Ishikawa (cell line): Measurements from ENCODE around the gene GPR137B.

ENCODE experiments used
- CEBPB ChIP-seq: IDR thresholded peaks from 2 replicates; pipeline ENCODE4 v1.6.1; 2012
- CREB1 ChIP-seq: IDR thresholded peaks from 2 replicates; pipeline ENCODE4 v1.6.1; 2012; ENCODE audit warnings: low read depth
- EP300 ChIP-seq: IDR thresholded peaks from 2 replicates; pipeline ENCODE4 v1.6.1; 2012; ENCODE audit warnings: borderline replicate concordance
- FOXM1 ChIP-seq: IDR thresholded peaks from 2 replicates; pipeline ENCODE4 v1.6.1; 2012; ENCODE audit warnings: low read depth, borderline replicate concordance
- RAD21 ChIP-seq: IDR thresholded peaks from 2 replicates; pipeline ENCODE4 v1.6.1; 2012; ENCODE audit warnings: low read depth
- TAF1 ChIP-seq: IDR thresholded peaks from 2 replicates; pipeline ENCODE4 v1.6.1; 2012; ENCODE audit warnings: low read depth, mild to moderate bottlenecking
- TCF12 ChIP-seq: IDR thresholded peaks from 2 replicates; pipeline ENCODE4 v1.6.1; 2012; ENCODE audit warnings: low read depth
- TEAD4 ChIP-seq: IDR thresholded peaks from 2 replicates; pipeline ENCODE4 v1.6.1; 2012
- YY1 ChIP-seq: IDR thresholded peaks from 2 replicates; pipeline ENCODE4 v1.6.1; 2012; ENCODE audit warnings: low read depth
- TF ChIP-seq, protein P1 (sequence below): IDR thresholded peaks from 2 replicates; pipeline ENCODE4 v1.6.1; 2012
- TF ChIP-seq, protein P2 (sequence below): IDR thresholded peaks from 2 replicates; pipeline ENCODE4 v1.6.1; 2012; ENCODE audit warnings: low read depth, mild to moderate bottlenecking
- TF ChIP-seq, protein P3 (sequence below): IDR thresholded peaks from 2 replicates; pipeline ENCODE4 v1.6.1; 2012

DNA sequence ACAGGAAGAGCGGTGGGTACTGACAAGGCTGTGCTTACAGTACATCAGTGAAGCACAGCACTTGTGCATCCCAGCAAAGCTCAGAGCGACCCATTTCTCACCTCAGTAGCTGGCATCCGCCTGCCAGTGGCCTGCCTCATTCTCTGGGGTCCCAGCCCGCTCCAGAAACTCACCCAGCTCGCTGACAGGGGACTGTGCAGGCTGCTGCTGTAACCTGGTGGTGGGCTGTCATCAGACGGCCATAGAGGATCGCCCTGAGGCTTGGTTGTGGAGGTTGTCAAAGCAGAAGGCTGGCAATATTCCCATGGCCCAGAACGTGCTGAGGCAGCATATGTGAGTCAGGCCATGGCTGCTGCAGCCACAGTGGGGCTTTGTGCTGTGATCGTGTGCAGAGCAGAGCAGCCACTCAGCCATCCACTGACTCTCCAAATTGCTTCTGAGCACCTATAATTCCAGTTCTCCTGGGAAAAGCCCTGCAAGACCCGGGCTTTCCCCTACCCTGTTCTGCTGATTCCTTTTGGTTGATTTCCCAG lies 13.6 kb upstream of the GPR137B start:
- TF ChIP-seq EP300 (no peak), CREB1 (no peak), FOXM1 (no peak), TAF1 (no peak), CEBPB (no peak), RAD21 (no peak), TCF12 (no peak), TEAD4 (no peak), YY1 (no peak)
- TF ChIP-seq, protein P1, sequence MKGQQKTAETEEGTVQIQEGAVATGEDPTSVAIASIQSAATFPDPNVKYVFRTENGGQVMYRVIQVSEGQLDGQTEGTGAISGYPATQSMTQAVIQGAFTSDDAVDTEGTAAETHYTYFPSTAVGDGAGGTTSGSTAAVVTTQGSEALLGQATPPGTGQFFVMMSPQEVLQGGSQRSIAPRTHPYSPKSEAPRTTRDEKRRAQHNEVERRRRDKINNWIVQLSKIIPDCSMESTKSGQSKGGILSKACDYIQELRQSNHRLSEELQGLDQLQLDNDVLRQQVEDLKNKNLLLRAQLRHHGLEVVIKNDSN: no peak
- TF ChIP-seq, protein P2, sequence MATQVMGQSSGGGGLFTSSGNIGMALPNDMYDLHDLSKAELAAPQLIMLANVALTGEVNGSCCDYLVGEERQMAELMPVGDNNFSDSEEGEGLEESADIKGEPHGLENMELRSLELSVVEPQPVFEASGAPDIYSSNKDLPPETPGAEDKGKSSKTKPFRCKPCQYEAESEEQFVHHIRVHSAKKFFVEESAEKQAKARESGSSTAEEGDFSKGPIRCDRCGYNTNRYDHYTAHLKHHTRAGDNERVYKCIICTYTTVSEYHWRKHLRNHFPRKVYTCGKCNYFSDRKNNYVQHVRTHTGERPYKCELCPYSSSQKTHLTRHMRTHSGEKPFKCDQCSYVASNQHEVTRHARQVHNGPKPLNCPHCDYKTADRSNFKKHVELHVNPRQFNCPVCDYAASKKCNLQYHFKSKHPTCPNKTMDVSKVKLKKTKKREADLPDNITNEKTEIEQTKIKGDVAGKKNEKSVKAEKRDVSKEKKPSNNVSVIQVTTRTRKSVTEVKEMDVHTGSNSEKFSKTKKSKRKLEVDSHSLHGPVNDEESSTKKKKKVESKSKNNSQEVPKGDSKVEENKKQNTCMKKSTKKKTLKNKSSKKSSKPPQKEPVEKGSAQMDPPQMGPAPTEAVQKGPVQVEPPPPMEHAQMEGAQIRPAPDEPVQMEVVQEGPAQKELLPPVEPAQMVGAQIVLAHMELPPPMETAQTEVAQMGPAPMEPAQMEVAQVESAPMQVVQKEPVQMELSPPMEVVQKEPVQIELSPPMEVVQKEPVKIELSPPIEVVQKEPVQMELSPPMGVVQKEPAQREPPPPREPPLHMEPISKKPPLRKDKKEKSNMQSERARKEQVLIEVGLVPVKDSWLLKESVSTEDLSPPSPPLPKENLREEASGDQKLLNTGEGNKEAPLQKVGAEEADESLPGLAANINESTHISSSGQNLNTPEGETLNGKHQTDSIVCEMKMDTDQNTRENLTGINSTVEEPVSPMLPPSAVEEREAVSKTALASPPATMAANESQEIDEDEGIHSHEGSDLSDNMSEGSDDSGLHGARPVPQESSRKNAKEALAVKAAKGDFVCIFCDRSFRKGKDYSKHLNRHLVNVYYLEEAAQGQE: no peak
- TF ChIP-seq, protein P3, sequence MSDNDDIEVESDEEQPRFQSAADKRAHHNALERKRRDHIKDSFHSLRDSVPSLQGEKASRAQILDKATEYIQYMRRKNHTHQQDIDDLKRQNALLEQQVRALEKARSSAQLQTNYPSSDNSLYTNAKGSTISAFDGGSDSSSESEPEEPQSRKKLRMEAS: no peak
